Erythroblast (primary cell): ENCODE data around the gene LRFN2.

Experiments used
- GATA1 ChIP-seq: IDR thresholded peaks from 2 replicates; pipeline ENCODE4 v1.6.1; 2011; ENCODE audit warnings: low read depth, mild to moderate bottlenecking, control low read depth, low read length, moderate library complexity
- POLR2A ChIP-seq: IDR thresholded peaks from 2 replicates; pipeline ENCODE4 v1.6.1; 2011; ENCODE audit warnings: mild to moderate bottlenecking, low read length

- no peak for TF ChIP-seq POLR2A
- TF ChIP-seq GATA1, result no peak
Measured at GRCh38 chr6:40611434-40611833, 24.3 kb upstream of the LRFN2 start.
